Panc1 (cell line): ENCODE measurements around the gene RBP5.

Experiments
- CTCF ChIP-seq: fragments of 450-650 bp; IDR thresholded peaks from 2 replicates; pipeline ENCODE4 v1.5.1; 2017; ENCODE audit warnings: mild to moderate bottlenecking
- POLR2AphosphoS5 ChIP-seq: IDR thresholded peaks from 2 replicates; pipeline ENCODE4 v1.6.1; 2012; ENCODE audit warnings: mild to moderate bottlenecking, low read depth, low read length, moderate library complexity
- REST ChIP-seq, 2 experiments: IDR thresholded peaks; 2 replicates each; pipeline ENCODE4 v1.6.1; 2011 to 2012; ENCODE audit warnings: low read depth in 2 of 2, control low read depth in 1 of 2, low read length in 1 of 2, mild to moderate bottlenecking in 1 of 2, moderate library complexity in 1 of 2; ENCODE audit not compliant: insufficient read depth in 1 of 2

GRCh38 chr12:7101694-7102131 lies 27.0 kb downstream of the RBP5 start:
- no peak for TF ChIP-seq REST (IDR thresholded peaks at IDR 0.05; ENCODE audit: insufficient read depth in 1 of 2, low read depth in 2 of 2, low read length in 1 of 2)
- no peak for TF ChIP-seq CTCF
- TF ChIP-seq POLR2AphosphoS5: no peak
